ENCODE data around the gene YIPF5. TPM values are rescaled to one million over a fixed set of nuclear protein-coding genes. Genes with fewer than 3 reads are reported as not detected.

Gene YIPF5
- total RNA-seq, 3 donors from 2014 or later: 30.5 to 50.4 (median 49.9) TPM

- DNase-seq (ENCODE audit: low spot score in 2 of 2): no peak
- Histone ChIP-seq H3K9me3 (no peaks in the 10 kb centered on the region), H3K27me3 (no peaks in the 10 kb centered on the region), H3K4me1 (no peaks in the 10 kb centered on the region), H3K36me3 (no peaks in the 10 kb centered on the region), H3K27ac (no peak overlapping the region), H3K4me3 (no peak overlapping the region)
- intact Hi-C loops (cut with DNase I; ENCODE audit: low total_unique reads): loop anchor here (5.0 kb wide), 1 partner anchor 131 kb away; no protein-coding TSS in a partner anchor
- TF ChIP-seq POLR2A (IDR thresholded peaks at IDR 0.05) (no peak), CTCF (IDR thresholded peaks at IDR 0.05) (no peak), POLR2AphosphoS5 (IDR thresholded peaks at IDR 0.05) (no peak)
Observed at GRCh38 chr5:144121577-144121976, 48.9 kb downstream of the YIPF5 start.

GRCh38 chr5:144120661-144121180 is 49.7 kb downstream of the YIPF5 start:
- Histone ChIP-seq H3K27me3 (no peaks in the 10 kb centered on the region), H3K9me3 (no peaks in the 10 kb centered on the region), H3K27ac (no peak overlapping the region), H3K4me3 (no peak overlapping the region), H3K4me1 (no peaks in the 10 kb centered on the region), H3K36me3 (no peaks in the 10 kb centered on the region)
- no peak for DNase-seq (ENCODE audit: low spot score in 2 of 2)
- intact Hi-C loops (cut with DNase I; ENCODE audit: low total_unique reads): loop anchor here (5.0 kb wide), 1 partner anchor 132 kb away; no protein-coding TSS in a partner anchor
- no peak for TF ChIP-seq POLR2AphosphoS5 (IDR thresholded peaks at IDR 0.05)
- TF ChIP-seq CTCF (IDR thresholded peaks at IDR 0.05): no peak
- TF ChIP-seq POLR2A (IDR thresholded peaks at IDR 0.05): no peak

- DNase-seq (ENCODE audit: low spot score in 2 of 2): no peak
- no peak for TF ChIP-seq POLR2A (IDR thresholded peaks at IDR 0.05)
- no peak for TF ChIP-seq CTCF (IDR thresholded peaks at IDR 0.05)
- TF ChIP-seq POLR2AphosphoS5 (IDR thresholded peaks at IDR 0.05): no peak
Observed at GRCh38 chr5:144117412-144117811, 53.0 kb downstream of the YIPF5 start.

GRCh38 chr5:144114571-144114970 is 55.9 kb downstream of the YIPF5 start:
- Histone ChIP-seq H3K36me3 (no peaks in the 10 kb centered on the region), H3K4me1 (no peaks in the 10 kb centered on the region), H3K4me3 (no peak overlapping the region), H3K9me3 (no peaks in the 10 kb centered on the region), H3K27me3 (no peaks in the 10 kb centered on the region), H3K27ac (no peak overlapping the region)
- no peak for DNase-seq (ENCODE audit: low spot score in 2 of 2)
- intact Hi-C loops (cut with DNase I; ENCODE audit: low total_unique reads): no loop called here
- no peak for TF ChIP-seq POLR2AphosphoS5 (IDR thresholded peaks at IDR 0.05)
- TF ChIP-seq CTCF (IDR thresholded peaks at IDR 0.05): no peak
- no peak for TF ChIP-seq POLR2A (IDR thresholded peaks at IDR 0.05)

More at GRCh38 chr5:144117412-144117811, 53.0 kb downstream of the YIPF5 start:
- H3K4me1 ChIP-seq: no peaks in the 10 kb centered on the region
- intact Hi-C loops (cut with DNase I; ENCODE audit: low total_unique reads): no loop called here
- H3K4me3 ChIP-seq: no peak overlapping the region
- no peak overlapping the region for H3K27ac ChIP-seq
- H3K36me3 ChIP-seq: no peaks in the 10 kb centered on the region
- no peaks in the 10 kb centered on the region for H3K27me3 ChIP-seq
- H3K9me3 ChIP-seq: no peaks in the 10 kb centered on the region

Other genes with a start within 250 kb of the YIPF5 start
- under 1 TPM; under 0.01 to 0.33 (median 0.32) TPM for gene KCTD16, start 214 bp upstream of the YIPF5 start, total RNA-seq

Data from breast epithelium (tissue), 4 donors.